HepG2 (cell line): ENCODE data around the gene ZNF32. TPM values are rescaled to one million over a fixed set of nuclear protein-coding genes. Genes with fewer than 3 reads are reported as not detected.

Experiments used
- ATAC-seq: fragments of 200-7000 bp; cut with Tn5 transposase; 3 replicates; pipeline ENCODE4 v1.9.1; 2020; ENCODE audit warnings: mild to moderate bottlenecking, moderate library complexity
- BruUV-seq: library from RNA; stranded (reverse); fragments of 400-500 nt; replicated peaks from 2 replicates; lab custom pipeline; 2021; lab: Mats Ljungman, UMichigan
- CTCF ChIA-PET: fragments of 300-600 bp; formaldehyde crosslinking; extraction: SDS; loops from one replicate; lab custom pipeline; 2021; ENCODE audit warnings: low total read pairs, inconsistent platforms, low intra/inter-chr PET ratio; lab: Yijun Ruan, JAX
- POLR2A ChIA-PET: fragments of 350-600 bp; sonication (Branson Sonifier 250); formaldehyde crosslinking; loops from one replicate; lab custom pipeline; 2020; ENCODE audit warnings: antibody characterized with exemption, inconsistent platforms; lab: Yijun Ruan, JAX
- DNase-seq: peaks from one replicate; pipeline ENCODE4 v3.0.0-alpha.2; 2015; ENCODE audit warnings: low spot score
- FAIRE-seq: peaks from 3 replicates; lab custom pipeline; 2011; peaks lifted over from hg19 to GRCh38; lab: Jason Lieb, UNC
- H2AFZ ChIP-seq: one replicate; pipeline ENCODE4 v1.6.1; 2011; ENCODE audit warnings: low read length, inconsistent platforms
- H3K27ac ChIP-seq: fragments of 300-600 bp; 3 replicates; pipeline ENCODE4 v1.8.0; 2011; ENCODE audit warnings: mixed run types, mild to moderate bottlenecking, mixed read lengths, low read length, inconsistent platforms; ENCODE audit not compliant: insufficient read depth; ENCODE audit errors: extremely low read length
- H3K27me3 ChIP-seq, 2 experiments: fragments of 200-600 bp in 1 of 2; 2 replicates in 1 of 2; 3 replicates in 1 of 2; pipeline versions ENCODE4 v1.6.0 to v1.8.0; 2011; ENCODE audit warnings: low read length in 2 of 2, mild to moderate bottlenecking in 2 of 2, moderate library complexity in 2 of 2, inconsistent platforms in 1 of 2; ENCODE audit not compliant: insufficient read depth in 2 of 2, control insufficient read depth in 1 of 2
- H3K36me3 ChIP-seq, 2 experiments: fragments of 200-600 bp in 1 of 2; replicated peaks in 1 of 2; 2 replicates in 1 of 2; 3 replicates in 1 of 2; pipeline versions ENCODE4 v1.5.1 to v1.8.0; 2011; ENCODE audit warnings: low read length in 2 of 2, inconsistent platforms in 1 of 2; ENCODE audit not compliant: insufficient read depth in 2 of 2, control insufficient read depth in 1 of 2
- H3K4me1 ChIP-seq: 2 replicates; pipeline ENCODE4 v1.5.1; 2012; ENCODE audit warnings: low read length, inconsistent platforms; ENCODE audit not compliant: insufficient read depth
- H3K4me2 ChIP-seq: 2 replicates; pipeline ENCODE4 v1.6.0; 2011; ENCODE audit warnings: low read depth, low read length, inconsistent platforms
- H3K4me3 ChIP-seq, 3 experiments: fragments of 200-600 bp in 1 of 3; sonication (generic), shearing (Covaris generic) in 1 of 3; replicated peaks in 1 of 3; 2 replicates each; pipeline ENCODE4 v1.5.1; 2011 to 2016; ENCODE audit warnings: low read length in 3 of 3, inconsistent platforms in 2 of 3, low read depth in 2 of 3, mild to moderate bottlenecking in 2 of 3, control low read depth in 1 of 3, mixed read lengths in 1 of 3; ENCODE audit not compliant: insufficient read depth in 1 of 3
- H3K79me2 ChIP-seq: one replicate; pipeline ENCODE4 v1.6.1; 2011; ENCODE audit warnings: low read length, inconsistent platforms; ENCODE audit not compliant: insufficient read depth
- H3K9ac ChIP-seq: 2 replicates; pipeline ENCODE4 v1.6.0; 2011; ENCODE audit warnings: mild to moderate bottlenecking, low read depth, low read length, inconsistent platforms; ENCODE audit not compliant: insufficient read depth
- H3K9me3 ChIP-seq: 2 replicates; pipeline ENCODE4 v1.5.1; 2012; ENCODE audit warnings: mild to moderate bottlenecking, low read length
- H4K20me1 ChIP-seq: 2 replicates; pipeline ENCODE4 v1.6.0; 2011; ENCODE audit warnings: inconsistent platforms, mild to moderate bottlenecking, low read length, moderate library complexity; ENCODE audit not compliant: insufficient read depth
- KLF12 ChIP-seq: sonication (generic); formaldehyde crosslinking; IDR thresholded peaks from 2 replicates; pipeline ENCODE4 v1.4.0; 2020; ENCODE audit warnings: missing genetic modification reagents, borderline replicate concordance
- KLF15 ChIP-seq: sonication (generic); formaldehyde crosslinking; IDR thresholded peaks from 2 replicates; pipeline ENCODE4 v1.8.1; 2023; ENCODE audit warnings: borderline replicate concordance, mild to moderate bottlenecking, inconsistent platforms, missing genetic modification reagents, mixed read lengths
- NFYC ChIP-seq: IDR thresholded peaks from 2 replicates; pipeline ENCODE4 v1.6.1; 2016; ENCODE audit warnings: missing genetic modification reagents, missing compliant biosample characterization
- PAWR ChIP-seq: sonication (generic); formaldehyde crosslinking; IDR thresholded peaks from 2 replicates; pipeline ENCODE4 v1.4.0; 2020; ENCODE audit warnings: missing genetic modification reagents, mild to moderate bottlenecking, borderline replicate concordance
- SMC3 ChIP-seq: IDR thresholded peaks from 2 replicates; pipeline ENCODE4 v1.6.1; 2011; ENCODE audit warnings: low read length, improper control_type of control experiment
- SNRNP70 ChIP-seq: fragments of 200-400 bp; formaldehyde crosslinking; IDR thresholded peaks from 2 replicates; pipeline ENCODE4 v1.6.1; 2017; ENCODE audit warnings: mild to moderate bottlenecking, low read depth, low read length, moderate library complexity
- STAG1 ChIP-seq: sonication (generic); formaldehyde crosslinking; IDR thresholded peaks from 2 replicates; pipeline ENCODE4 v1.4.0; 2020; ENCODE audit warnings: missing genetic modification reagents
- XRCC5 ChIP-seq: fragments of 200-400 bp; formaldehyde crosslinking; optimal IDR thresholded peaks from 2 replicates; pipeline ENCODE3; 2017; ENCODE audit warnings: mild to moderate bottlenecking, low read length
- ZNF616 ChIP-seq: sonication (generic); formaldehyde crosslinking; IDR thresholded peaks from 2 replicates; pipeline ENCODE4 v1.5.0; 2020; ENCODE audit warnings: low read depth, mild to moderate bottlenecking, missing genetic modification reagents
- WGBS: methylation state at CpG from one replicate; pipeline ENCODE4 v1.1.6; 2017; ENCODE audit warnings: low lambda C conversion rate; 5-methylcytosine and 5-hydroxymethylcytosine counted together
- in situ Hi-C: cut with HindIII; loops from 2 replicates; pipeline ENCODE4 v1.10.0; 2017; ENCODE audit warnings: low pct_unique_long_range_greater_than_20kb; ENCODE audit not compliant: extremely low pct_ligation_motif_present
- intact Hi-C: fragments of 100-400 bp; cut with micrococcal nuclease; formaldehyde crosslinking; loops from one replicate; pipeline ENCODE4 v1.10.0; 2022; ENCODE audit not compliant: unreplicated experiment
- polyA plus RNA-seq, 8 experiments: library from polyadenylated mRNA; depleted of rRNA in 3 of 8; stranded (reverse) in 7 of 8; unstranded in 1 of 8; fragments of >200 nt; fragmentation: Illumina TruSeq in 4 of 8; extraction: Trizol in 4 of 8; gene quantifications; 2 replicates each; pipeline versions ENCODE4 v1.2.1 to v1.2.3, GENCODE V29; 2011 to 2016; ENCODE audit warnings: low read depth in 4 of 8, missing spikeins in 1 of 8, mixed read lengths in 1 of 8; ENCODE audit not compliant: insufficient read depth in 1 of 8
- total RNA-seq, 5 experiments: library from RNA; depleted of rRNA; stranded (reverse); fragments of >200 nt; fragmentation: Illumina TruSeq; extraction: Trizol; gene quantifications; 2 replicates each; pipeline ENCODE4 v1.2.3, GENCODE V29; 2016; ENCODE audit warnings: low read depth in 1 of 5
- TF ChIP-seq, protein P1 (sequence below): sonication (generic); formaldehyde crosslinking; IDR thresholded peaks from 2 replicates; pipeline ENCODE4 v1.8.1; 2022; ENCODE audit warnings: low read depth, mild to moderate bottlenecking, missing genetic modification reagents
- TF ChIP-seq, protein P2 (sequence below): sonication (generic); formaldehyde crosslinking; IDR thresholded peaks from 2 replicates; pipeline ENCODE4 v1.5.0; 2020; ENCODE audit warnings: mild to moderate bottlenecking, missing genetic modification reagents, moderate library complexity
- TF ChIP-seq, protein P3 (sequence below): sonication (generic); formaldehyde crosslinking; IDR thresholded peaks from 2 replicates; pipeline ENCODE4 v1.4.0; 2020; ENCODE audit warnings: missing genetic modification reagents, borderline replicate concordance

Gene ZNF32
- total and polyA plus RNA-seq, 2 of the 13 experiments (the other 11 are each of a cell fraction or from before 2014, with no cell fraction given) = 12.5 to 16.9 TPM

DNA sequence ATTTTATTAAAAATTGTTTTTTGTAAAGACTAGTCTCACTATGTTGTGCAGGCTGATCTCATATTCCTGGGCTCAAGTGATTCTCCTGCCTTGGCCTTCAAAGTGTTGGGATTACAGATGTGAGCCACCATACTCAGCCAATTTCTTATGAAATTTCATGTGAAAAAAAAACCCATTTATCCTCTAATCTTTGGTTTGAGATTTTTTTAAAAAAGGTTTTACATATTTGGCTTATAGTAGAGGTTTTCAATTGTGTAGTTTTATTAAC is 35.5 kb upstream of the ZNF32 start:
- FAIRE-seq = no peak
- no TSS peak for BruUV-seq

DNA sequence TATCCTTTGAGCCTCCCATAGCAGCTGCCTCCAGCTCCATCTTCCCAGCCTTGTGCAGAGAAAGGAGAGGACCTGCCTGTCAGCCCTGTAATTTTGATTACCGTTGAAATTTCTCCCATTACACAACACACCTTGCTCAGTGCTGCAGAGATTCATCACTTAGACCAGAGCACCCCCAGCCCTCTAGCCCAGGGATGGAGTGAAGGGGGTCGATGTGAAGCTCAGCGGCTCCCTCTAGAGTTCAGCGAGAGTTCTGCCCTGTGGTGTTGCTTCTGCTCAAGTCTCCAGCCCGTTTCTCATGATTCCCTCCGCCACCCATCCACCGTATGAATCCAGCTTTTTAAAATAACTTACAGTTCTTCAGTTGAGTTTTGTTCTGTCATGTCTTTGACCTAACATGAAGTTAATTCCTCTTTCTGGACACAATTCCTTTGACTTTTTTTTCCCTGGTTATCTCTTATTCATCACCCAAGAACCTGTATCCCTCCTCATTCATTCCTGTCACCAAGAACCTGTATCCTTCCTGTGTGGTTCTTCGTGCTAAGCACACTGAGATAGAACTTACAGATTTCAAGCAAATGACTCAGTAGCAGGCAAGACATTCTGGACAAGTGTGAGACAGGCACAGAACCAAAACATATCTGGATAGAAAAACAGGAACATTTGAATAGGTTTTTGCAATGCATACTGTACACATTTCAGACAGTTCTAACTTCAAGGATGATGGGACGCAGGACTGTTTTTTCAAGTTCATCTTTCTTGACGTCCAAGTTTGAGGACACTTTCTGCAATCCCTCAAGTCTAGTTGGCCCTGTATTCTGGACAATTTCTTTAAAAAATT is 35.0 kb upstream of the ZNF32 start:
- peak; percentile 40 for FAIRE-seq
- CTCF ChIA-PET = no interaction called here
- in situ Hi-C loops = no loop called here
- TF ChIP-seq, protein P1, sequence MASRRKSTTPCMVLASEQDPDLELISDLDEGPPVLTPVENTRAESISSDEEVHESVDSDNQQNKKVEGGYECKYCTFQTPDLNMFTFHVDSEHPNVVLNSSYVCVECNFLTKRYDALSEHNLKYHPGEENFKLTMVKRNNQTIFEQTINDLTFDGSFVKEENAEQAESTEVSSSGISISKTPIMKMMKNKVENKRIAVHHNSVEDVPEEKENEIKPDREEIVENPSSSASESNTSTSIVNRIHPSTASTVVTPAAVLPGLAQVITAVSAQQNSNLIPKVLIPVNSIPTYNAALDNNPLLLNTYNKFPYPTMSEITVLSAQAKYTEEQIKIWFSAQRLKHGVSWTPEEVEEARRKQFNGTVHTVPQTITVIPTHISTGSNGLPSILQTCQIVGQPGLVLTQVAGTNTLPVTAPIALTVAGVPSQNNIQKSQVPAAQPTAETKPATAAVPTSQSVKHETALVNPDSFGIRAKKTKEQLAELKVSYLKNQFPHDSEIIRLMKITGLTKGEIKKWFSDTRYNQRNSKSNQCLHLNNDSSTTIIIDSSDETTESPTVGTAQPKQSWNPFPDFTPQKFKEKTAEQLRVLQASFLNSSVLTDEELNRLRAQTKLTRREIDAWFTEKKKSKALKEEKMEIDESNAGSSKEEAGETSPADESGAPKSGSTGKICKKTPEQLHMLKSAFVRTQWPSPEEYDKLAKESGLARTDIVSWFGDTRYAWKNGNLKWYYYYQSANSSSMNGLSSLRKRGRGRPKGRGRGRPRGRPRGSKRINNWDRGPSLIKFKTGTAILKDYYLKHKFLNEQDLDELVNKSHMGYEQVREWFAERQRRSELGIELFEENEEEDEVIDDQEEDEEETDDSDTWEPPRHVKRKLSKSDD (CRISPR knock-in tag) = no peak
- TF ChIP-seq, protein P2, sequence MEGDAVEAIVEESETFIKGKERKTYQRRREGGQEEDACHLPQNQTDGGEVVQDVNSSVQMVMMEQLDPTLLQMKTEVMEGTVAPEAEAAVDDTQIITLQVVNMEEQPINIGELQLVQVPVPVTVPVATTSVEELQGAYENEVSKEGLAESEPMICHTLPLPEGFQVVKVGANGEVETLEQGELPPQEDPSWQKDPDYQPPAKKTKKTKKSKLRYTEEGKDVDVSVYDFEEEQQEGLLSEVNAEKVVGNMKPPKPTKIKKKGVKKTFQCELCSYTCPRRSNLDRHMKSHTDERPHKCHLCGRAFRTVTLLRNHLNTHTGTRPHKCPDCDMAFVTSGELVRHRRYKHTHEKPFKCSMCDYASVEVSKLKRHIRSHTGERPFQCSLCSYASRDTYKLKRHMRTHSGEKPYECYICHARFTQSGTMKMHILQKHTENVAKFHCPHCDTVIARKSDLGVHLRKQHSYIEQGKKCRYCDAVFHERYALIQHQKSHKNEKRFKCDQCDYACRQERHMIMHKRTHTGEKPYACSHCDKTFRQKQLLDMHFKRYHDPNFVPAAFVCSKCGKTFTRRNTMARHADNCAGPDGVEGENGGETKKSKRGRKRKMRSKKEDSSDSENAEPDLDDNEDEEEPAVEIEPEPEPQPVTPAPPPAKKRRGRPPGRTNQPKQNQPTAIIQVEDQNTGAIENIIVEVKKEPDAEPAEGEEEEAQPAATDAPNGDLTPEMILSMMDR (CRISPR knock-in tag) = peak; percentile 62
- TF ChIP-seq STAG1 (CRISPR knock-in tag) (peak; percentile 26; the same call in 1 of the 2 replicates), XRCC5 (peak; percentile 23), SMC3 (0 out of 2 replicates have a peak, but pooled peaks have one; percentile 5), NFYC (CRISPR knock-in tag) (no peak), SNRNP70 (no peak)
- TF ChIP-seq, protein P3, sequence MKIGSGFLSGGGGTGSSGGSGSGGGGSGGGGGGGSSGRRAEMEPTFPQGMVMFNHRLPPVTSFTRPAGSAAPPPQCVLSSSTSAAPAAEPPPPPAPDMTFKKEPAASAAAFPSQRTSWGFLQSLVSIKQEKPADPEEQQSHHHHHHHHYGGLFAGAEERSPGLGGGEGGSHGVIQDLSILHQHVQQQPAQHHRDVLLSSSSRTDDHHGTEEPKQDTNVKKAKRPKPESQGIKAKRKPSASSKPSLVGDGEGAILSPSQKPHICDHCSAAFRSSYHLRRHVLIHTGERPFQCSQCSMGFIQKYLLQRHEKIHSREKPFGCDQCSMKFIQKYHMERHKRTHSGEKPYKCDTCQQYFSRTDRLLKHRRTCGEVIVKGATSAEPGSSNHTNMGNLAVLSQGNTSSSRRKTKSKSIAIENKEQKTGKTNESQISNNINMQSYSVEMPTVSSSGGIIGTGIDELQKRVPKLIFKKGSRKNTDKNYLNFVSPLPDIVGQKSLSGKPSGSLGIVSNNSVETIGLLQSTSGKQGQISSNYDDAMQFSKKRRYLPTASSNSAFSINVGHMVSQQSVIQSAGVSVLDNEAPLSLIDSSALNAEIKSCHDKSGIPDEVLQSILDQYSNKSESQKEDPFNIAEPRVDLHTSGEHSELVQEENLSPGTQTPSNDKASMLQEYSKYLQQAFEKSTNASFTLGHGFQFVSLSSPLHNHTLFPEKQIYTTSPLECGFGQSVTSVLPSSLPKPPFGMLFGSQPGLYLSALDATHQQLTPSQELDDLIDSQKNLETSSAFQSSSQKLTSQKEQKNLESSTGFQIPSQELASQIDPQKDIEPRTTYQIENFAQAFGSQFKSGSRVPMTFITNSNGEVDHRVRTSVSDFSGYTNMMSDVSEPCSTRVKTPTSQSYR (CRISPR knock-in tag) = no peak

More for the DNA sequence above, 35.5 kb upstream of the ZNF32 start:
- Histone ChIP-seq H3K4me2 (no peak overlapping the region), H3K27me3 (peaks cover 0 to 4% of the 10 kb centered on the region in 2 experiments; a peak in 1 of 5 replicates), H3K4me3 (no peak overlapping the region), H3K9ac (no peak overlapping the region), H4K20me1 (no peaks in the 10 kb centered on the region), H3K27ac (no peak overlapping the region), H3K4me1 (no peaks in the 10 kb centered on the region), H3K9me3 (no peaks in the 10 kb centered on the region), H3K79me2 (no peaks in the 10 kb centered on the region), H3K36me3 (no peaks in the 10 kb centered on the region), H2AFZ (no peak overlapping the region)
- ChIA-PET POLR2A (no interaction called here), CTCF (no interaction called here)
- no peak for TF ChIP-seq KLF12 (CRISPR knock-in tag)
- no peak for TF ChIP-seq KLF15 (CRISPR knock-in tag)
- no peak for TF ChIP-seq ZNF616 (CRISPR knock-in tag)
- no peak for TF ChIP-seq PAWR
- in situ Hi-C loops = no loop called here
- ATAC-seq (no peak), DNase-seq (no peak)
- intact Hi-C loops = loop anchor here (5.0 kb wide), 1 partner anchor 412 kb away; no protein-coding TSS in a partner anchor

More for the DNA sequence above, 35.0 kb upstream of the ZNF32 start:
- no peaks in the 10 kb centered on the region for H3K36me3 ChIP-seq
- no peak overlapping the region for H3K27ac ChIP-seq
- DNase-seq (peak; percentile 19), ATAC-seq (peak; percentile 89)
- no peak overlapping the region for H3K4me2 ChIP-seq
- no TSS peak for BruUV-seq
- H3K4me3 ChIP-seq = no peak overlapping the region
- H3K9ac ChIP-seq = no peak overlapping the region
- 23% methylated on average over 10 of the region's 10 CpGs for WGBS
- no peaks in the 10 kb centered on the region for H4K20me1 ChIP-seq
- peaks cover 0 to 4% of the 10 kb centered on the region in 2 experiments; a peak in 1 of 5 replicates for H3K27me3 ChIP-seq
- no peaks in the 10 kb centered on the region for H3K4me1 ChIP-seq
- no peaks in the 10 kb centered on the region for H3K79me2 ChIP-seq
- H3K9me3 ChIP-seq = no peaks in the 10 kb centered on the region
- H2AFZ ChIP-seq = no peak overlapping the region
- POLR2A ChIA-PET = no interaction called here
- intact Hi-C loops = loop anchor here (5.0 kb wide), 1 partner anchor 411 kb away; no protein-coding TSS in a partner anchor
